ENCODE data around the gene PKN3.

GRCh38 chr9:128727640-128728248 is 25.4 kb downstream of the PKN3 start:
- TF ChIP-seq POLR2A (IDR thresholded peaks at IDR 0.05) (no peak), POLR2AphosphoS5 (IDR thresholded peaks at IDR 0.05) (no peak), EP300 (IDR thresholded peaks at IDR 0.05) (no peak)
- TF ChIP-seq, protein P1, sequence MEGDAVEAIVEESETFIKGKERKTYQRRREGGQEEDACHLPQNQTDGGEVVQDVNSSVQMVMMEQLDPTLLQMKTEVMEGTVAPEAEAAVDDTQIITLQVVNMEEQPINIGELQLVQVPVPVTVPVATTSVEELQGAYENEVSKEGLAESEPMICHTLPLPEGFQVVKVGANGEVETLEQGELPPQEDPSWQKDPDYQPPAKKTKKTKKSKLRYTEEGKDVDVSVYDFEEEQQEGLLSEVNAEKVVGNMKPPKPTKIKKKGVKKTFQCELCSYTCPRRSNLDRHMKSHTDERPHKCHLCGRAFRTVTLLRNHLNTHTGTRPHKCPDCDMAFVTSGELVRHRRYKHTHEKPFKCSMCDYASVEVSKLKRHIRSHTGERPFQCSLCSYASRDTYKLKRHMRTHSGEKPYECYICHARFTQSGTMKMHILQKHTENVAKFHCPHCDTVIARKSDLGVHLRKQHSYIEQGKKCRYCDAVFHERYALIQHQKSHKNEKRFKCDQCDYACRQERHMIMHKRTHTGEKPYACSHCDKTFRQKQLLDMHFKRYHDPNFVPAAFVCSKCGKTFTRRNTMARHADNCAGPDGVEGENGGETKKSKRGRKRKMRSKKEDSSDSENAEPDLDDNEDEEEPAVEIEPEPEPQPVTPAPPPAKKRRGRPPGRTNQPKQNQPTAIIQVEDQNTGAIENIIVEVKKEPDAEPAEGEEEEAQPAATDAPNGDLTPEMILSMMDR (IDR thresholded peaks at IDR 0.05), result no peak
